Right lung (tissue), 5 donors: Measurements from ENCODE around the gene TSPOAP1. TPM values are rescaled to one million over a fixed set of nuclear protein-coding genes. Genes with fewer than 3 reads are reported as not detected.

Experiments
- DNase-seq, 2 donors: peaks; one replicate each; pipeline ENCODE4 v3.0.0-alpha.2; 2013
- polyA plus RNA-seq, 5 donors: library from polyadenylated mRNA; unstranded; fragments of 120-200 nt; gene quantifications; one replicate each; pipeline versions ENCODE4 v1.2.1 to v1.2.3, GENCODE V29; 2013; ENCODE audit warnings: inconsistent platforms in 1 of 5, low replicate concordance in 1 of 5; ENCODE audit not compliant: insufficient read length in 5 of 5, insufficient read depth in 1 of 5

TSPOAP1 gene
- polyA plus RNA-seq, 5 donors: 43.0 to 63.3 (median 55.4) TPM

DNA sequence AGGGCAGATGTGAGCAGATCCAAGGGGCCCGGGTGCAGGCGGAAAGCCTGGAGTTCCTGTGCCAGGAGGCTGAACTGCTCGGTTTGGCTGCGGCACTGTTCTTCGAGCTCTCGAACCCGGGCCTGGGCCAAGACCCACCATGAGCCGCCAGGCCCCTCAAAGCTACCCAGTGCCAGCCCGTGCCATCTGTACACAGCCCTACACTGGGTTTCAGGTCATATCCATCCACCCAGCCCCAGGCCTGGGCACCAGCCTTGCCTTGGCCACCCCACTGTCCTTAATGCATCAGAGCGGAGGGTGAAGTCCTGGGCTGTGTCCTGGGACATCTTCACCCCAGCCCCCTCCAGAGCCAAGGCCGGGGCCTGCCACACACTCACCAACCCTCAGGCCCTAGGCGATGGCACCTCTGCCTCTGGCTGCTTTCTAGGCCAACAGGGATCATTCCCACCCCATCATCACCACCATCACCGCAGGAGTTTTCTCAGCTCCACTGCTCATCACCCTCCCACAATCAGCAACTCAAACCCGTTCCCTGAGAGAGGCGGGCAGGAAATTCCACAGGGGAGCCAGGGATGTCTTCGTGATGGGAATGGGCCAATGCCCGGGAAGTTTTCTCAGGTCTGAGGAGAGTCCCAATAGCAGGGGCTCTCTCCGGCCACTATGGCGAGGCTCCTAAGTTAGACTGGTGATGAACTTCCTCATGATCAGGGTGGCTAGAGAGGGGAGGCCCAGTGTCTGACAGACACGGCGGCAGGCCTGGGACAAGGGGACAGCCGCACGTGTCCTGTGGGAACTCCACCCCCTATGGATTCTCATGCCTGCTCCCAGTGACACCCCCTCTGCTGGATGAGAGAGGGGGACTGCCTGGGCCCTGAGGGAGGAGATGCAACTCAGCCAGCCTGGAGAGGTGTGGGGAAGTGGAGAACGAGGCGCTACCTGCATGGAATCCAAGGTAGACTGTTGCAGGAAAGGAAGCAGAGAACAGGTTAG, 9.1 kb downstream of the TSPOAP1 start:
- no peak for DNase-seq

DNA sequence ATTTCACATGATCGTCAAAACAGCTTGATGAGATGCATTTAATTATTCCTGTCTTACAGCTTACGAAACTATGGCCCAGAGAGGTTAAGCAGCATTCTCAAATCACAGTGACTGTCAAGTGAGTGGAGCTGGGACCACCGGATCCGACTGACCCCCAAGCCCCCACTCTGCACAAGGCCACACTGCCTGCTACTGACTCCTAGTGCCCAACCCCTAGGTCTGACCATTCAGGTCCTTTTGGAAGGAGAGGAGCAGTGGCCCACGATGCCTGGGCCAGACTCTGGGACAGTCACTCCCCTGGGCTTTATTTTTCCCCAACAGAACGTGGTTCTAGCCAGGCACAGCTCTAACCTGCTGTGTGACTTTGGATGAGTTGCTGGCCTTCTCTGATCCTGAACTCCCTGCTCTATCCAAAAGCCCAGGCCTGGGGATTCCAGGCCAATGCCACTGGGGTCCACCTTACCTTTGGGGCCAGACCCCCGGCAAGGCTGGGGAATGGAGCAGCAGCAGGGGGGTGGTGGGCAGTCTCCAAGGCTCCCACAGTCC, 9.9 kb downstream of the TSPOAP1 start:
- no peak for DNase-seq

DNA sequence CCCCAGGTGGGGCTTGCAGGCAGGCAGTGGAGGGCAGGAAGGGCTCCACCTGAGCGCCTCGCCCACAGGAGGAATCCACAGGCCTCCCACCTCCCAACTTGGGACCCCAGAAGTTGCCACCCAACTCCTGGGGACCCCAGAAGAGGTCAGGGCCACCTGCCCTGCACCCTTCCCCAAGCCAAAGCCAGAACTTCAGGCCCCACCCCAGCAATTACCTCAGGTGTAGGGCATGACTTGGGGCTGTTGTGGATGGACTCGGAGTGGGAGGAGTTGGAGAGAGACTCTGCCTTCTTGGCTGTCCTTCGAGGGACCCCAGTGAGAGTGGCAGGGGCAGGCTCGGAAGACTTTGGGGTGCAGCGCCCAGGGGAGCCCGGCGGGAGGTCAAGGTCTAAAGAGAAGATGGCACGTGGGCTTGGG, 10.5 kb downstream of the TSPOAP1 start:
- no peak for DNase-seq

DNA sequence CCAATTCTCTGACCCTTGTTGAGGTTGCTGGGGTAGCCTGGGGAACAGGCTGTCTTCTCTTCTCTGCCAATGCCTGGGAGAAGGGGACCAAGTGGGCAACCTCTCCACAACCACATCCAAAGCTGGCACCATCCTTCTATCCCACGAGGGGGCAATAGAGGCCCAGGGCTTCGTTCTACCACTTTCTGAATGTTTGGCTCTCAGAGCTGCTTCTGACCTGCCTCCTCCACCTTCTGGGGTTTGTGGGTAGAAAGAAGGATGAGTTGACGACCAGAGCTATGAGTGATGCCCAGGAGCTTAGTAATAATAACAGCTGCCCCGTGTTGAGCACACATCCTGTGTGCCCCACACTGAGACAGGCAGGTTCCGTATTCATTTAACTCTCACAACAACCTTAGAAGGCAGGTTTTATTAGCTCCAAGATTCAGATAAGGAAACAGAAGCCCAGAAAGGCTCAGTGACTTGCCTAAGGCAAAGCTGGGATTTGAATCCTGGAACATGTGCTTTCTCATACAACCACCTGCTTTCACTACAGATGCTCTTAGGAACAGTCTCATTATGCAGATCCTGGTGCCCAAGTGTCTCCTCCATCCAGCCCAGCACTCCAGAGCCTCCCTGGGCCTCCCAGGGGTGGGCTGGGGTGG, 11.1 kb downstream of the TSPOAP1 start:
- no peak for DNase-seq

DNA sequence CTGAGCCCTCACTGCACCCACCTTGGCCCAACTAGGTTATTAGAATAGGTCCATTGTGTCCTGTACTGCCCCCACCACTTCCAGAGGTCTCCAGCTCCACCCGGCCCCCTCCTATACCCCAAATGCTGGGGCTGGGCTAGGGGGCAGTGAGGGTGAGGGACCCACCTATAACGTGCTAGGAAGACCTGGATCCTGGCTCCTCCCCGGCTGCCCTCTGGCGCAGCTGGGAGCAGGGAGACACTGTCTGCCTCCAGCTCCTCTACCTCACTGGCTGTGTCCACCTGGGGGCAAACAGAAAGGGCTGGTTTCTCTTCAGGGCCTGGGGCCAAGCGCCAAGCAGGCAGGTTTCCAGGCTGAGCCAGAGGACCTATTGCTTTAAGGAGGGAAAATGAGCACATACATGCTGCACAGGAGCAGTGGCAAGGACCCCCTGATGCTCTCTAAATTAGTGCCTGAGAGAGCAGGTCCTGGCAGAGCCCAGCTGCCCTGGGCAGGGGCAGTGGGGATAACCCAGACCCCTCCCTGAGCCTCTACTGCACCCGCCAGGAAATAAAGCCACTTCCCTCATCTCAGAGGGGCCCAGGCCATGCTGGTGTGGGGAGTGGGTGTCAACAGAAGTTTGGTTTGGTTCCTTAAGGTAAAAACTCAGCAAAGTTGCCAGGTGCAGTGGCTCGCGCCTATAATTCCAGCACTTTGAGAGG, 12.2 kb downstream of the TSPOAP1 start:
- DNase-seq: no peak

DNA sequence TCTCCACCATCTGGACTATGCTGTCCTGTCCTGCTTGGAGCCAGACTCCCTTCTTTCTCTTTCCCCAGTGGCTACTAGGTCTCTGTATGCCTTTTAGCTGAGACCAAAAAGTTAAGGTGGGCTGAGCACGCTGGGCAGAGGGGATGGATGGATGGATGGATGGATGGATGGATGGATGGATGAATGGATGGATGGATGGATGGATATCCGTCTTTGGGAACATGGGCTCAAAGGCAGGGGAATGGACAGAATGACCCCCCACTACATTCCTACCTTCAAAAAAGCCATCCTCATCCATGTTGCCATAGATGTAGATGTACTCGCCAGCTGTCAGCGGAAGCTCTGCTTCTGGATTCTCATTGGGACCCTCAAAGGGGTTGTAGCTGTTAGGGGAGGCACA, 12.8 kb downstream of the TSPOAP1 start:
- DNase-seq: no peak

DNA sequence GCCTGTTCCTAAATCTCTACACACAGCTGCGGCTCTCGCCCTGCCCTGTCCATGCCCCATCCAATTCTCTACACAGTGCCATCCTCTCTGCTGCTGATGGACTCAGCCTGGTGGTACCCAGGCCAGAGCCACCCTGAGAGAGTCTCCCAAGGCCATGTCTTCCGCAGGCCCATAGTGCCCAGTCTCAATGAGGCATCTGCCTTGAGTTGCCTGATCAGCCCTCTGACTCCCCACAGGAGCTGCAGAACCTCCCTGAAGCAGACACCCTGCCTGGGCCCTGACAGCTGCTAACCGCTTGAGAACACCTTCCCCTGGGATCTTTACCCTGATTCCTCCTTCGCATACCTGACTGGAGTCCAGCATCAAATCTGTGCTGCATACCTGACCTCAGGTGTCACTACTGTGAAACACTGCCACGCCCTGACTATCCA, 13.3 kb downstream of the TSPOAP1 start:
- DNase-seq: no peak

DNA sequence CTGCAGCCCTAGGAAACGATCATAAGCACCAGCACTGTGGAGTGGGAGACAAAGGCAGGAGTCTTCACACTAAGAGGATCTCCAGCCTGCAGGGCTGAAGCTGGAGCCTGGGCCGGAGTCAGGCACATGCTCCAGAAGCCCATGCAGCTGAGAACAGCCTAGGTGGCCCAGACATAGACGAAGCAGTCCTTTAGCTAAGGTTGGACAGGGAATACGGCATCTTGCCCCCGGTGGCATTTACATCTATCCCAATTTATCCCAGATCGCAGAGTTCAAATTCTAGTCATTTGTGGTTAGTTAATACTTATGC, 13.9 kb downstream of the TSPOAP1 start:
- DNase-seq: no peak

DNA sequence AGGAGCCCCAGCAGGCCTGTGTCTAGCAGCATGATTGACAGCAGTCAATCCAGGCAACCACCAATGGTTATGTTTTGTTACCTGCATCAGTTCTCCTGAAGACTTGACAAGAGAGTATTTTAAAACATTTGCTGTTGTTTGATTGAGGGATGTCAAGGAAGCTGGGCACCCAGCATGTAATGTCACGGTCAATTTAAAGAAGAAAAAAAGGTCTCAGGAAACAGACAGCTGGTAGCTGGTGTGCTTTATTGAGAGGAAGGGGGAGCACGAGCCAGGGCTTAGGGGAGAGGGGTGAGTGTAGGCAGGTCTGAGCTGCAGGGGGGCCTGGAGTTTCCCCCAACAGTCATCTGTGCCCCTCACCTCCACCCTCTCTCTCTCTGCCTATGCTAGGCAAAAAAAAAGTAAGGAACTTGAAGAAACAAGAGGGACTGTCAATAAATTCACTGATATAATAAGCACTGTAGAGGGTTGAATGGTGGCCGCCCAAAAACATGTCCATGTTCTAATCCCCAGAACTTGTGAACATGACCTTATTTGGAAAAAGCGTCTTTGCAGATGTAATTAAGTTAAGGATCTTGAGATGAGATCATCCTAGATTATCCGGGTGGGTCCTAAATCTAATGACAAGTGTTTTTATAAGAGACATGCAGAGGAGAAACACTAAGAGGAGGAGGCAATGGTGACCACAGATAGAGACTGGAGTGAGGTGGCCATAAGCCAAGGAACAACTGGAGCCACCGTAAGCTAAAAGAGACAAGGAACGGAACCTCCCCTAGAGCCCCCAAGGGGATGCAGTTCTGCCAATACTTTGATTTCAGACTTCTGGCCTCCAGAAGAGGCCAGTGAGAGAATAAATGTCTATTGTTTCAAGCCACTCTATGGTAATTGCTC, 14.5 kb downstream of the TSPOAP1 start:
- no peak for DNase-seq

DNA sequence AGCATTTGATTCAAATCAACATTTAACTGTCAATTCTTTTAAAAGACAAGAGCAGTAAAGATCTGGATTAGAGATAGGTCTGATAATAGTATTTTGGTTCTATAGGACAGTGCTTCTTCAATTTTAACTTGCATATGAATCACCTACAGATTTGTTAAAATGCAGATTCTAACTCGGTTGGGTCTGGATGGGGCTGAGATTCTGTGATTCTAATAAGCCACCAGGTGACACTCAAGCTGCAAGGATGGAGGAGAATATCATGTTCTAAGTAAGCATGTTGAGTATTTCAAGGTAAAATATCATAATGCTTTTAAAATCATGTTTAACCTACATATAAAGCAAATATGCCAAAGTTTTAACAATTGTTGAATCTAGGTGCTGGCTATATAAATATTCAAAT, 15.8 kb downstream of the TSPOAP1 start:
- no peak for DNase-seq

DNA sequence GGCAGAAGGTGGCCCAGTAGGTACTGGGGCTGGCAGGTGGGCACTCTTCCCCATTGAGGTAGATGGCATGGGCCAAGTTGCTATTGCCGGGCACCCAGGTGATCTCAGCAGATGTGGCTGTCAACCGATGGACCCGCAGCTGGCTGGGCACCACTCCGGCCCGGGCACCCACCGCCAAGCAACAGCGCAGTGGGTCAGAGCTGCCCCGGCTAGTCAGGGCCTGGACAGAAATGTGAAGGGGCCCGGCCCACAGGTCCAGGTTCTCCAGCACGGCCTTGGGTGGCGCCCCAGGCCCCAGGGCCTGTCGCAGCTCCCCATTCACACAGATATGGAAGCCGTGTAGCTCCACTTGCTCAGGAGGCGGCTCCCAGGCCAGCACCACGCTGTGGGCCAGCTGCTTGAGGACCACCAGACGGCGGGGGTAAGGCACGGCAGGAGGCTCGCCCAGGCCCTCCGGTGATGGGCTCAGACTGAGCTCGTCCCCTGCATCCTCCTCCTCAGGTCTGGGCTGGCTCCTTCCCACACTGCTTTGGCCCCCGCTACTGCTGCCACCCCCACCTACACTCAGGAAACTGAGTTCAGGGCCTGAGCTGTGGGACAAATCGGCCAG, 16.5 kb downstream of the TSPOAP1 start:
- DNase-seq: no peak

DNA sequence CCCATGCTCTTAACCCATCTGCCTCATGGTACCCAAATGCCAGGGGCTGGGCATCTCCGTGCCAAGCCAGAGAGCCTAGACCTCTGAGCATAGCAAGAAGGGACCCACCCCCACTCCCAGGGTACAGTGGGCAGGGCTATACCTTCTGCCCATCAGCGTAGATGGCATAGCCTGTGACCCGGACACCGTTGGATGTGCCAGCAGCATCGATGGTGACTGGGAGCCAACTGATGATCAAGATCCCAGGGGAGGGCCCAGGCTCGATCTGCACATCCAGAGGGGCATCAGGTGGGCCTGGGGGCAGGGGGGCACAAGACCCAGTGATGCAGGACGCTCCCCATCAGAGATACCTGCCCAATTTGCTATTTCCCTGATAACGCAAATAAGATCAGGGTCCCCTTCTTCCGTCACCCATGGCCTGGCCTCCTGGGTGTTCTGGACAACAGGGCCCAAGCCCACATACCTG, 17.1 kb downstream of the TSPOAP1 start:
- no peak for DNase-seq

DNA sequence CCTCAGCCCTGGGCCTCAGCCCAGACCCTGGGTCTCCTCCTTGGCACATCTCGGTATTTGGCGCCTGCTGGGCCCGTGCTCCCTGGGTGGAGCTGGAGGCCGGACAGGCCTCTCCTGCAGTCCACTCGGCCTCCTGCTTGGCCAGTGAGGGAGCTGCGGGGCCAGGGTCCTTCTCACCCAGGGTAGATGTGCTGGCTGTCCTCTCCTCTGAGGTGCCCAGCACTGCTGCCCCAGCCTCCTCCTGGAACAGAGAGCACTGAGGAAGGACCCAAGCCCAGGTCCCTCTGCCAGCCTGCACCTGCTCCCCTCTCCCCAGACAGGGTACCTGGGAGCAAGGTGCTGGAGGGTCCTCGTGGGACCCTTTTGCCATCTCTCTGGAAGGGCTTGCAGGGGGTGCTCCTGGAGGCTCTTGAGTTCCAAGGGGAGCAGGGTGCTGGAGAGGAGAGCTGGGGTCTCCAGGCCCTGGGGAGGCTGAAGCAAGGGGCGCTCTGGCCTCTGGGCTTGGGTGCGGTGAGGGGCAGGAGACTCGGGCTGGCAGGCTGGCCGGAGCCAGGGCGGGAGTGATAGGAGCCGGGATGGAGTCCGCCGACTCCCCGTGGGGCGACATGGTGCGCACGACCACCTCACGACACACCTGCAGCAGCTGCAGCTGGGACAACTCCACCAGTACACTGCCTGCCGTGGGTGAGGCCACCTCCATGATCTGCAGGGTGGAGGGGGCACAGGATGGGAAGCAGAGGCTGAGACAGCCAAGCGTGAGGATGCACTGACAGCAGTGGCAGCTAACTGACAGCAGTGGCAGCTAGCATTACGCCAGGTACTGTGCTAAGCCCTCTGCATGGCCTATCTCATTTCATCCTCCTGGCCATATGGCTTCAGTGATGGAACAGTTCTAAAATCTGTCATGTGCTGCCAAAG, 17.8 kb downstream of the TSPOAP1 start:
- no peak for DNase-seq

DNA sequence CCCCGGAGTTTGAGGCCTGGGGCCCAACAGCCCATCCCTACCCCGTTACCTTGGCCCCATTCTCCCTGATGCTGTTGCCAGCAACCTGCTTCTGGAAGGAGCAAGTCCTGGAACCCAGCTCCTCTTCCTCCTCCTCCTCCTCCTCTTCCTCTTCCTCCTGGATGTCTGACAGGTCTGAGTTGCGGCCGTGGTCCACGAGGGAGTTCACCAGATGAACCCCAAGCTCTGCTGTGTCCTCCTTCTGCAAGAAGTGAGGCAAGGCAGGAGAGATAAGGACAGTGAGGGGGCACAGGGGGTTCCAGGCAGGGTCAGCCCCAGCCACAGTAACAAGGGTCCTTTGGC, 18.7 kb downstream of the TSPOAP1 start:
- DNase-seq: no peak

DNA sequence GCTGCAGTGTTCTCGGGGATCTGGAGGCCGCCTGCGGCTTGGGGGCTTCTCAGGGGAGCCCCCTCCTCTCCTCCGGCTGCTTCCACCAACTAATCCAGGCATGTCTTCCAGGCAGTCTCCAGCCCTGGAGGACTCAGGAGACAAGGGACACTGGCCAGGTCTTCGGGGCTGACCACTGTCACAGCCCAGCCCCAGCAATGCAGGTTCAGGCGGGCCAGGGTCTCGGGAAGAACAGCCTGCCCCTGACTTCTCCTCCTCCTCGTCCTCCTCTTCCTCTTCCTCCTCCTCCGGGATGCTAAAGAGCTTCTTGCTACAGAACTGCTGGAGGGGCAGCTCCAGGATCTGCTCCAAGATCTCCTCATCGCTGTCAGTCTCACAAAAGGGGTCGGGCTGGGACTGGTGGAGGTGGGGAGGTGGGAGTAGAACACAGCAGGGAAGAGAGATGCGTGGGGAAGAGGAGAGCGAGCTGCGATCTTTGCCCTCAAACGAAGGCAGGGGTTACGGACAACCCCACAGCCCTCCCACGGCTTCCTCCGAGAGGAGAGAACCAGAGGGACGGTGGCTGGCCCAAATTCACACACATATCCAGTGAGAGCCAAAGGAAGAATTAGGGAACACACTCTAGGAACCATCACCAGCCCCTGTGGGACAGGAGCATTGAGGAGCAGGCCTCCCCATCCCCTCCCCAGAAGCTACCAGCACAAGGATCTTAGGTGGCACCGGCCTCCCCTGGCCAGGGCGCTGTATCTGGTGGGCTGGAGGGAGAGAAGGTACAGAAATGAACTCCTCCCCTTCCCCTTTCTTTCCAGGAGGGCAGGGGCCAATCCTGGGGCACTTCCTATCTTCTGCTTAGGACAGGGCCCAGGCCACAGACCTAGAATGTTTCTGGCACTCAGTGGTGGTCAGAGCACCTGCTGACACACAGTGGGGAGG, 19.3 kb downstream of the TSPOAP1 start:
- DNase-seq: no peak

DNA sequence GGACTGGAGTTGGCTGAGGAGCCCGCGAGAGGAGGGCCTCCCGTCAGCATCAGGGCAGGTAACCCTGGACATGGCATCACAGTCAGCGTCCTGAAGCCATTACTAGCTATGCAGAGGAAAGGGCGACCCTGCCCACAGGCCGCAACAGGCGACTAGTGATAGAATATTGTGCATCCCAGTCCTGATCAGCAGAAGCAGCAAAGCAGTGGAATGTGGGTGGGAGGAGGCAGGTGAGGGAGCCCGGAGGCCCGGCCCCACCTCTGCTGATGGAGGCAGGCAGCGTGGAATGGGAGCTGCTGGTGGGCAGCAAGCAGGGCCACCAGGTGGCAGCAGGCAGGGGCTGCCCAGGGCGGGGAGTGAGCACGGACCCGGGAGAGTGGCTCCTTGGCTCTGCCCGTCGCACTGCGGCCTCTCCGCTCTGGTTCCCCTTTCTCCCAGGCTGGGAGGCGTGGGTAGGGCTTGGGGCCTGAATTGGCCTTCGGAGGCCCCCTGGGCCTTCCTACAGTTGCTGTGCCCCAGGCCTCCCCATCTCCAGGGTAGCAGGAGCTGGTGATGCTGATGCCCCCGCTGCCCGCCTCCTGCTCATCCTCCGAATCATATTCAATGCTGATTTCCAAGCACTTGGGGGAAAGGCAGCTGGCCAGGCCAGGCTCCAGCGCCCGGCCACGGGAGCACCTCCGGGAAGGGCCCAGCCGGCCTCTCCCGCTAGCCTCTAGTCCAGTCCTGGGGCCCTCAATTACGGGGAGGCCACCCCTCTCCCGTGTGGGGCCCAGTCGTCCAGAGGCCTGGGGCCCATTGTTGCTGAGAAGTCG, 20.2 kb downstream of the TSPOAP1 start:
- no peak for DNase-seq

DNA sequence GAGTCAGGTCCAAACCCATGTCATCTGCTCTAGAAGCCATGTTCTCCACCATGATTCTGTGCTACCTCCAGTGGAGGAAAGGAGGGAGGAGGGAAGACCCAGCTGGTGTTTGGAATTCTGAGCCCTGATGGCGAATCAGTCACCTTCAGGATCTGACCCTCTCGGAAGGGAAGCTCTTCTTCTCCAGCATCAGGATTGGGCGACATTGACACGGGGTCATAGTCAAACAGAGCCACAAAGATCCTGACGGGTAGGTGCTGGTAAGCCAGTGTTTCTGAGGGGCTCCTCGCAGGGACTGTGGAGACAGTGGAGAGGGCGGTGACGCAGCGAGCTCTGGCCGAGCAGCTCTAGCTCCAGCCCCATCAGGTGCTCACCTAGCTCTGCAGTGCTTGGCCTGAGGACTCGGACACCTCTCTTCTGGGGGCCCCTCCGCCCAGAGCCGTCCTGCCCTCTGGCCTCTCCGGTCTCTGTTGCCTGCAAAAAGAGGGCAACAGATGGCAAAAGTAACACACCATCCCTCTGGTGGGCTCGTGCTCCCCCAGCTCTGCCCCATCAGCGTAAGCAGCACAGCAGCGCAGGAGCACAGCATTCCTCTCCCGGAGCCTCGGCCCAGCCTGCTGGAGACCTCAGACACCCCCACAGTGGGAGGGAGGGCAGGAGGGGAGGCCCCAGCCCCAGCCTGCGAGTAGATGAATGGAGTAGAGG, 21.0 kb downstream of the TSPOAP1 start:
- DNase-seq: no peak
